Dendritic cell treated with granulocyte-macrophage colony-stimulating factor and Interleukin-4, amounts not matched to agents 40 ng/mL and 50 ng/mL, for 4 days (primary cell): ENCODE measurements around the gene ITSN1.

Experiments used
- H3K27ac Mint-ChIP-seq: one replicate; pipeline ENCODE4 v1.8.0; 2022; ENCODE audit warnings: mild to moderate bottlenecking, mixed read lengths
- H3K27me3 Mint-ChIP-seq: one replicate; pipeline ENCODE4 v1.8.0; 2022; ENCODE audit warnings: mild to moderate bottlenecking, mixed read lengths
- H3K36me3 Mint-ChIP-seq: one replicate; pipeline ENCODE4 v1.8.0; 2022; ENCODE audit warnings: low read depth, mixed read lengths
- H3K4me1 Mint-ChIP-seq: one replicate; pipeline ENCODE4 v1.8.0; 2022; ENCODE audit warnings: low read depth, mixed read lengths
- H3K4me3 Mint-ChIP-seq: one replicate; pipeline ENCODE4 v1.8.0; 2022; ENCODE audit warnings: mild to moderate bottlenecking, moderate library complexity, mixed read lengths
- H3K9me3 Mint-ChIP-seq: one replicate; pipeline ENCODE4 v1.8.0; 2022; ENCODE audit warnings: mixed read lengths
- intact Hi-C: fragments of 100-400 bp; cut with micrococcal nuclease; formaldehyde crosslinking; loops from one replicate; pipeline ENCODE4 v1.15.0; 2022

The ITSN1 gene

DNA sequence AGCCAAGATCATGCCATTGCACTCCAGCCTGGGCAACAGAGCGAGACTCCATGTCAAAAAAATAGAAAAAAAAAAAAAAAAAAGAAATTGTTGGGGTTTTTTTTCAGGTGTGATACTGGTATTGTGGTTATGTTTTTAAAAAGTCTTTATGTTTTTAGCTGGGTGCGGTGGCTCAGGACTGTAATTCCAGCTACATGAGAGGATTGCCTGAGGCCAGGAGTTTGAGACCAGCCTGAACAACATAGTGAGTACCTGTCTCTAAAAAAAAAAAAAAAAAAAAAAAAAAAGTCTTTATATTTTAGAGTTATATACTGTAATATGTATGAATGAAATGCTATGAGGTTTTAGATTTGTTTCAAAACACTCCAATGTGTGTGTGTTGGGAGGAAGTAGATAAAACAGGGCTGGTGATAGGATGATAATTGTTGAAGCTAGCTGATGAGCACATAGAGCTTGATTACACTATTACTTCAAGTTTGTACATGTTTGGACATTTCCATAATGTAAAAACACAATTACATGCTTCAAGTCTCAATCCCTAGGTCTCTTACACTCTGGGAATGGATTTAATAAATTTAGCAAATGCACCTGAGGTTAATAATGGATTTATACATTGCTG is 303.5 kb downstream of the ITSN1 start:
- Mint-ChIP-seq H3K27me3 (no peaks in the 10 kb centered on the region), H3K4me1 (peaks cover 45% of the 10 kb centered on the region), H3K9me3 (peaks cover 8% of the 10 kb centered on the region), H3K36me3 (no peaks in the 10 kb centered on the region), H3K4me3 (no peak overlapping the region), H3K27ac (peak overlapping the region; percentile 38)
- intact Hi-C loops = no loop called here

DNA sequence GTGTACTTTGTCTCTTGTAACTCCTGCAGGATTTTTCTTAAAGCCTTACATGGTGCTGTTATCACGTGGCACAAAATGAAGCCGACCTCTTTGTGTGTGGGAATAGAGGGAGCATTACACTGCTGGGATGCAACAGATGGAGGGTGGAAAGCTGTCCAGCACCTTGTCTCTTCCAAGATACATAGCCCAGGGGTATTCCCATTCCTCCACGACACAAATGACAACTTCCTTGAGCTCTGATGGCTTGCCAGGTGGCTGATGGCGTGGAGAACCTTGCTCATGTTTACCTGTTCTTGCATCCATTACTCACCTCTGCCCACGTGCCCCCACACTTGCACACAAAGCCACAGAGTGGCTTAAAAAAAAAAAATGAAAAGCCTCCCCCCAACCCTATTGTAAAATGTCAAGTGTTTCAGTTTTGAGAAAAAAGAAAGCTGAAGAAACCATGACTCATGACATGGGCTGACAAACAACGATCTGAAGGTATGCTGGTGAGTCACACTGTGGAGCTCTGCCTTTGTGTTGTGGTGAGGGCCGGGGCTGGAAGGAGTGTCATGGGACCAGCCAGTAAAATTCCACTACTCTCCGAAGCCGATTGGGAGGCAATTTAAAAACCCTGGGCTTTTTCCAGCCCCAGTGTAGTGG is 305.3 kb downstream of the ITSN1 start:
- H3K36me3 Mint-ChIP-seq = no peaks in the 10 kb centered on the region
- intact Hi-C loops = no loop called here
- peaks cover 8% of the 10 kb centered on the region for H3K9me3 Mint-ChIP-seq
- no peak overlapping the region for H3K4me3 Mint-ChIP-seq
- H3K27me3 Mint-ChIP-seq = no peaks in the 10 kb centered on the region
- H3K4me1 Mint-ChIP-seq = peaks cover 54% of the 10 kb centered on the region
- peak overlapping the region; percentile 88 for H3K27ac Mint-ChIP-seq

DNA sequence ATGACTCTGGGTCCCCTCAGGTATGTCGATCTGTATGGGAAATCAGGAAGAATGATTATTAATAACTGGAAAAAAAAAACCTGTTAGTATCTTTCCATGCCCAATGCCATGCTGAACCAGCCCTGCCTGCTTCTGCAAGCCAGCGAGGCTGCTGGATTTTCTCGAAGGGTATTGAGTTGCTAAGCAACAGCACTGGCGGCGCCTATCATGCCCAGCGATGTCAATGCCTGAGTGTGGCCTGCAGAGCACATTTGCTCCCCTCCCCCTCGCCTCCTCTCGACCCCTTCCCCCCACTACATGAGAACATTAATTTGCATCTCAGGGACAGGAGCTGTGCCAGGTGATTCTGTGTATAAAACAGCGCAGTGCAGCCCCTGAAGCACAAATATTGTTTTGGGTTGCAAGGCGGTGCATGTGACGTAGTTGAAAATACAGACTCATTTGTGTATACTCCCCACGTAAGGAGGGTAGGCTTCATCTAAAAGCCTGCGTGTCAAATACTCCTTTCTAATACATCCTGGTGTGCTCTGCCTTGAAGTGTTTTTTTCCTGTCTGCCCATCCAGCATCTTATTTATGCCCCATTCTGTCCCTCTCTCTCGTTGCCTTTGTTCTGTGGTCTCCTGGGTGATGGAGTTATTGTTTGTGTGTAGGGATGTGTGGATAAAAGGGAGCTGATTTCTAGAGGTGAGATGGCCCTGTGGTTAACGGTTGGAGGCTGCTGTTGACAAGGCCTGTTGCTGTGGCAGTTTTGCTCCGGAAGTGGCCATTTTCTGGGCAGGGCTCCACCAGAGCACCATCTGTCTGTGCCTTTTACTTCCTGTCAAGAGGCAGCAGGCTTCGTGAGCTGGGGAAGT is 306.0 kb downstream of the ITSN1 start:
- H3K4me3 Mint-ChIP-seq = no peak overlapping the region
- H3K9me3 Mint-ChIP-seq = peaks cover 8% of the 10 kb centered on the region
- no peaks in the 10 kb centered on the region for H3K36me3 Mint-ChIP-seq
- peak overlapping the region; percentile 88 for H3K27ac Mint-ChIP-seq
- peaks cover 54% of the 10 kb centered on the region for H3K4me1 Mint-ChIP-seq
- intact Hi-C loops = no loop called here
- no peaks in the 10 kb centered on the region for H3K27me3 Mint-ChIP-seq

DNA sequence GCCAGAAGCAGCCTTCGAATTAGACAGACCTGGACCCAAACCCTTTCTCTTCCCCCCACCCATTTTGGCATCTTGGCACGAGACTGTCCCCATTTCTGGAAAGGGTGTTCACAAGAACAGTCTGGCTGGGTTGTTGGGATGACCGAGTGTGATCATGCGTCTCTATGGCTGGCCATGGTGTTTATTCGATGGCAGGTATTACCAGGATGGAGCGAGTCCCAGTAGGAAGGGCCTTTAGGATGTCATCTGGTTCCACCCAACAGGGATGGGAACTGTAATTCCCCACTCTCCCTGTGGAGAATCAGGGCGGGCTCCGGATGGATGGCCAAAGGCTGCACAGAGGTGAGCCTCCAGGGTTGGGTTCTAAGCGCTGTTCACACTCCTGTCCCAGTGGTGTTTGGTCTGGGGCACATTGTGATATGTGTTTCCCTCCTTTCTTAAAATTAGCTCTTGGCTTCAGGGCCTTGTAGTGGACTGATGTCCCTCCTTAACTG is 306.7 kb downstream of the ITSN1 start:
- Mint-ChIP-seq H3K4me1 (peaks cover 54% of the 10 kb centered on the region), H3K4me3 (no peak overlapping the region), H3K36me3 (no peaks in the 10 kb centered on the region), H3K9me3 (peaks cover 8% of the 10 kb centered on the region), H3K27me3 (no peaks in the 10 kb centered on the region), H3K27ac (peak overlapping the region; percentile 88)
- intact Hi-C loops = no loop called here
